Muscle of leg (tissue), 11 donors: ENCODE data around the gene BLACAT1. TPM values are rescaled to one million over a fixed set of nuclear protein-coding genes. Genes with fewer than 3 reads are reported as not detected.
"Not testable (repeated sequence)": the region's sequence is repeated elsewhere in the genome, so short reads cannot be mapped to it uniquely, and the experiment has no call there.

Experiments
- DNase-seq: peaks from one replicate; pipeline ENCODE4 v3.0.0; 2013
- H3K27ac ChIP-seq: one replicate; pipeline ENCODE4 v1.5.1; 2013; ENCODE audit warnings: mild to moderate bottlenecking, low read length, control low read depth
- H3K27me3 ChIP-seq: one replicate; pipeline ENCODE4 v1.6.1; 2013; ENCODE audit warnings: low read length; ENCODE audit not compliant: control insufficient read depth, insufficient read depth
- H3K36me3 ChIP-seq: one replicate; pipeline ENCODE4 v1.6.1; 2013; ENCODE audit warnings: low read length; ENCODE audit not compliant: control insufficient read depth, insufficient read depth
- H3K4me1 ChIP-seq: one replicate; pipeline ENCODE4 v1.6.1; 2013; ENCODE audit warnings: low read length; ENCODE audit not compliant: control insufficient read depth, insufficient read depth
- H3K4me3 ChIP-seq: one replicate; pipeline ENCODE4 v1.5.1; 2013; ENCODE audit warnings: low read length, control low read depth
- H3K9me3 ChIP-seq: replicated peaks from 2 replicates; pipeline ENCODE4 v1.6.1; 2013; ENCODE audit warnings: low read depth, low read length; ENCODE audit not compliant: control insufficient read depth
- WGBS: methylation state at CpG from one replicate; pipeline ENCODE4 v1.1.5; 2013; ENCODE audit warnings: missing lambda C conversion rate; ENCODE audit not compliant: insufficient coverage; 5-methylcytosine and 5-hydroxymethylcytosine counted together
- polyA plus RNA-seq, 8 donors: library from polyadenylated mRNA; unstranded; fragments of 120-200 nt; gene quantifications; one replicate each; pipeline versions ENCODE4 v1.2.1 to v1.2.3, GENCODE V29; 2013; ENCODE audit warnings: inconsistent platforms in 1 of 8, low replicate concordance in 1 of 8; ENCODE audit not compliant: insufficient read length in 8 of 8, insufficient read depth in 1 of 8
- total RNA-seq: library from RNA; stranded (reverse); fragments of 120-200 nt; gene quantifications from one replicate; pipeline ENCODE4 v1.2.4, GENCODE V29; 2013

BLACAT1 gene
- total and polyA plus RNA-seq, 9 donors = 0.10 TPM; not detected in 7

DNA sequence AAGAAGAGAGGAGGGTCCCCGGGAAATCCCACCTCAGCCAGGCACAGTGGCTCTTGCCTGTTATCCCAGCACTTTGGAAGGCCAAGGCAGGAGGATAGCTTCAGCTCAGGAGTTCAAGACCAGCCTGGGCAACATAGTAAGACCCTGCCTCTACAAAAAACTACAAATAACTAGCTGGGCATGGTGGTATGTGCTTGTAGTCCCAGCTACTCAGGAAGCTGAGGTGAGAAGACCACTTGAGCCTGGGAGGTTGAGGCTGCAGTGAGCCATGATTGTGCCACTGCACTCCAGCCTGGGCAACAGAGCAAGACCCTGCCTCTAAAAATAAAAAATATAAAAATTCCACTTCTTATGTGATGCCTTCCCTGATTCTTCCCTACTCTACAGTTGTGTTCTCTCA, 23.2 kb downstream of the BLACAT1 start:
- not testable (repeated sequence) for H3K27ac ChIP-seq, H3K4me3 ChIP-seq, DNase-seq, H3K36me3 ChIP-seq, H3K9me3 ChIP-seq
- Histone ChIP-seq H3K4me1 (peaks cover 16% of the 10 kb centered on the region), H3K27me3 (peaks cover 35% of the 10 kb centered on the region)
- no CpG with 5 or more reads among the region's 1 CpG for WGBS

DNA sequence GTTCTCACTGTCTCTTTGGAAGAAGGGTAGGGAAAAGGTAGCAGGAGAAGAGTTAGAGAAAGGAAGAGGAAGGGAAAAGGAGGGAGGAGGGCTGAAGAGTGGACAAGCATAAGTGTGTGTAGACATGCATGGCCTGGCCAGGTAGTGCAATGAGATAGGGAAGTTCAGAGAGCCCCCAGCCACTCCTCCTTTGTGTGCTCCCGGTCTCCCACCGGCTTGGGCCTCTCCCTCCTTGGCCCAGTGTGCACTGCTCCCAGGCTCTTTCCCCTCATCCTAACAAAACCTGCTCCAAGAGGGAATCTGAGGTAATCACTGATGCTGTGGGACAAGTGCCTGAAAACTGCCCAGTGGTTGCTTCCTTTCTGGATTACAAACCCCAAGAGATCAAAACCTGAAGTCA, 23.7 kb downstream of the BLACAT1 start:
- Histone ChIP-seq H3K4me3 (no peak overlapping the region), H3K27ac (no peak overlapping the region), H3K36me3 (no peaks in the 10 kb centered on the region), H3K27me3 (peaks cover 35% of the 10 kb centered on the region), H3K9me3 (no peaks in the 10 kb centered on the region), H3K4me1 (peaks cover 11% of the 10 kb centered on the region)
- no CpG with 5 or more reads among the region's 2 CpGs for WGBS
- no peak for DNase-seq

DNA sequence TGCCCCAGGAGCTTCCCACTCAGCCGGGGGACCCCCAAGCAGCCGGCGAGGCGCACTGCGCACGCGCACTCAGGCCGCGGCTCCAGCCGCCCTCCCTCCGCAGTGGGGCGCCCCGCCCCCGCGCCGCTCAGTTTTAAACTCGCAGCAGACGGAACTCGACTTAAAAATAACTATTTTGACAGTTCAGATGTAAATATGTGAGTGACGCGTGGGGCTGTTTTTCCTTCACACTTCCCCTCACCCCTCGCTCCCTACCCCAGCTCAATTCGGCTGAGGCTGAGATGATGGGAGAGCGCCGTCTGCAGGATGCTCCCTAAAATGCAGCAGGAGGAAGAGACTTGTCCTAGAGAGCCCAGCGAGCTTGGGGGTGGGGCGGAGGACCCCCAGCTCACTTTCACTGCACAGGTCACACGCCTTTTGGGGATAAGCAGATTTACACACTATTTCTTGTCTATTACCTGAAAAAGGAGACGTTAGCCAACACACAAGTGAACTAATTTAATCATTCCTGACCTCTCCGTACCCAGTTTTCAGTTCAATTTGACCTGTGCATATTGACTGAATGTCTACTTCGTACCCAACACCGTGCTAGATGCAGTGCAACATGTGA, 25.0 kb downstream of the BLACAT1 start:
- Histone ChIP-seq H3K4me3 (peak overlapping the region; percentile 45), H3K4me1 (peaks cover 10% of the 10 kb centered on the region), H3K9me3 (no peaks in the 10 kb centered on the region), H3K27ac (no peak overlapping the region), H3K36me3 (no peaks in the 10 kb centered on the region), H3K27me3 (peaks cover 29% of the 10 kb centered on the region)
- 17% methylated on average over 13 of the region's 32 CpGs for WGBS
- DNase-seq = peak; percentile 66

DNA sequence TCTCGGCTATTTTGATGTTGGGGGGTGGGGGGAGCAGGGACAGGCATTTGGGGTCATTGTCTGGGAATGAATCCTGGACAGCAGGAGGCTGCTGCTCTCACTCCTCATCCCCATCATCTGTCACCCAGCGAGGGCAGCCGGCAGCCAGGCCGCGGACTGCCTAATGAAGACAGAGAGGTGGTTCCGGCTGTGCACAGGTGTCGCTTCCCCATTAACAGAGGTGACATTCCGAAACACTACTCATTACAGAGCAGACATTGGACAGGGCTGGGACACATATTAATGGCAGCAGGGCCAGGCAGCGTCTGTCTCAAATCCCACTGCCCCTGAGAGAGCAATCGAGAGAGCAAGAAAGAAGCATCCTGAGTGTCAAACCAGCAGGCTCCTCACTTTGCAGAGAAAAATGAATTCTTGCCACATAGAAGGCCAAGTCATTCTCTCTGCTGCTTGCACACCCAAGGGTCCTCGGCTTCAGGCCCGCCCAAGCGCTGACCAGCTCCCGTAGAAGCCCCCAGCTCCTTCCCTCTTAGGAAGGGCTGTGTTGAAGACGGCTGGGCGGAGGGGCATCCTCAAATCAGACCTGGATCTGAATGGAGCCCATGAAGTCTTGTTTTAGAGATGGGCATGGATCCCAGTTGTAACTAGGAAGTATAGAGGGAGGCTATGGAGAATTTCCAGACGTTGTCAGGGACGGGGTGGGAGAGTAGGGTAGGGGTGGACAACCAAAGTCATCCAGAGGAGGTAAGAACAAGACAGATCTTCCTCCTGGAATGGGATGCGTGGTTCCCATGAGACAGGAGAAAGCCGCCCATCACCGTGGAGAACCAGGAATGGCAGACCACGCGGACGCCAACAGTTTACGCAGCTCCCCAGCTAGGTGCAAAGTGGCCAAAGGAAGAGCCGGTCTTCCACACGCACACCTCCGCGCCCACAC, 25.8 kb downstream of the BLACAT1 start:
- WGBS = 36% methylated on average over 23 of the region's 29 CpGs
- Histone ChIP-seq H3K9me3 (no peaks in the 10 kb centered on the region), H3K27ac (no peak overlapping the region), H3K36me3 (no peaks in the 10 kb centered on the region), H3K27me3 (peaks cover 27% of the 10 kb centered on the region), H3K4me3 (peak overlapping the region; percentile 45), H3K4me1 (peaks cover 10% of the 10 kb centered on the region)
- no peak for DNase-seq

DNA sequence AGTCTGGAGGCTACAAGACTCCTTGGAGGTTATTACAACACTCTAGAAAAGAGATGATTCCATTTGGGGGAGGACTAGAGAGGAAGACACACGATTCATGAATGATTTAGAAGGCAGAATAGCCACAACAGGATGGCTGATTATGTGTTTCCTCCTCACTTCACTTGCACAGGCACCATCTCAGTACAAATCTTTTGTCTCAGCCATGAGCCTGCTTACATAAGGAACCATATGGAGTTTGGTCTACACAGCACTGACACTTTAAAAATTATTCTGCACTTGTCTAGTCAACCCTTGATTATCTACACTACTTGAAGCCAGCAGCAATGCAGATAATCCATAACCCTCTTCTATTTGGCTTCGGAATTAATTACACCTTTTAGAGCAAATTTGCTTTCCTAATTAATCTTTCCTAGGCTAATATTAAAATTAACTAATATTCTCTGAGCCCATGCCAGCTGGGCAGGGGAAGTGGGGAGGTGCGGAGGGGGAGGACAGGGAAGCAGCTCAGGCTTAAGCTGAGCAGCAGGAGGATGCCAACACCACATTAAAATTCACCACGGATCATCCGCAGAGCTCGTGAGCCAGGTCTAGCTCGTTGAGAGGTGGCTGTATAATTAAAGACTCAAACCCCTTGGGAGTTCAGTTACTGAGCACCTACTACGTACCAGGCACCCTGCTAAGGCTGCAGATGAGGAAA, 30.8 kb downstream of the BLACAT1 start:
- no CpG with 5 or more reads among the region's 8 CpGs for WGBS
- H3K27me3 ChIP-seq = peaks cover 14% of the 10 kb centered on the region
- H3K9me3 ChIP-seq = no peaks in the 10 kb centered on the region
- H3K4me3 ChIP-seq = no peak overlapping the region
- no peak for DNase-seq
- H3K36me3 ChIP-seq = no peaks in the 10 kb centered on the region
- no peak overlapping the region for H3K27ac ChIP-seq
- peaks cover under 1% of the 10 kb centered on the region for H3K4me1 ChIP-seq

DNA sequence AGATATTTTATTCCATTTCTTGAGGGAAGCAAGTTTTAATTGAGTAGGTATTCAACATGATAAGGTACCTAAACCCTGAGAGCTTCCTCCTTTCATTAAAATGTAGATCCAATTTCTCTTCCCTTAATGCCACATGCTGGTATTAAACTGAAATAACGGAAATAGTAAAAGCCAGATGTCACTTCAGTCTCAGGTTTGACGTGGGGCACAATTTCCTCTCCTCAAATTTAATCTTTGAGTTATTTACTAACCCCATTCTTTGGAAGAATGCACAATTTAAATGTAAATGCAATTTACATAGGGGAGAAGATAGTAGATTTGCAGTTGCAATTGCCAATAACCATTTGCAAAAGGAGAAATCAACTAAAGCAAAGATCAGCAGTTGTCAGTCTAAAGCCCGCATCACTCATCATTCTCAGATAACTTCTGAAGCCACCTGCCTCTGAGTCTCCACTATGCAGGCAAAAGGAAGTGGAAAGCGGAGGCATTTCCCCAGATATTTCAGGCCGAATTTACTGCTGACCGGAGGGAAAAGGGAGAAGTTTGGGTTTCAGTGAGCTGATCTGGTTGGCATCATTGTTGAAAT, 31.9 kb downstream of the BLACAT1 start:
- DNase-seq = no peak
- Histone ChIP-seq H3K36me3 (no peaks in the 10 kb centered on the region), H3K27me3 (peaks cover 8% of the 10 kb centered on the region), H3K4me3 (no peak overlapping the region), H3K4me1 (no peaks in the 10 kb centered on the region), H3K9me3 (no peaks in the 10 kb centered on the region), H3K27ac (no peak overlapping the region)
- no CpG with 5 or more reads among the region's 6 CpGs for WGBS

DNA sequence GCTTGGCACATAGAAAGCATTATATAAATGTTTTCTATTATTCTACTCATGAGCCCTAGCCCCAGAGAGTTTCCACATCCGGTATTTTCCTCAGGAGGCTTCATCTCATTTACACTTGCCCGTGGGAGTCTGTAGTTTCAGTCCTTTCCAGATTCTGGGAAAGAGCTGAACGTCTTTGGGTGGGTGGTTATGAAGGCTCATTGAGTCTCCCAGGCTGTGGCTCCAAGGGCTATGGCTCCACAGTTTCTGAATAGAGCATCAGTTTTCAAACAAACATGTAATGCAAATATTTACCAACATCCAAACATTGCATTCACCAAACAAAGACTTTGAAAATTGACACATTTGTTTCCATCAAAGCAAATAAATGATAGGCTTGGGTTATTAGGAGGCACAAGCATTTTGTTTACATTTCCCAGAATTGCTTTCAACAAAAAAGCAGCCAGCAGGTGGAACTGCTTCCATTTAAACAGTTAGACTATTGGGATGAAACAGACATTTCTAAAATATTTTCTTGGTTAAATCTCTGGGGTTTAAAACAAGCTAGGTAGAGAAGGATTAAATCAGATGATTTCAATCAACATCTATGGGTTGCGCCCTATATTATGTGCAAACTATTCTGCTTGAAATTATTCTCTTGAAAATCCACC, 32.7 kb downstream of the BLACAT1 start:
- no CpG with 5 or more reads among the region's 4 CpGs for WGBS
- DNase-seq = no peak

DNA sequence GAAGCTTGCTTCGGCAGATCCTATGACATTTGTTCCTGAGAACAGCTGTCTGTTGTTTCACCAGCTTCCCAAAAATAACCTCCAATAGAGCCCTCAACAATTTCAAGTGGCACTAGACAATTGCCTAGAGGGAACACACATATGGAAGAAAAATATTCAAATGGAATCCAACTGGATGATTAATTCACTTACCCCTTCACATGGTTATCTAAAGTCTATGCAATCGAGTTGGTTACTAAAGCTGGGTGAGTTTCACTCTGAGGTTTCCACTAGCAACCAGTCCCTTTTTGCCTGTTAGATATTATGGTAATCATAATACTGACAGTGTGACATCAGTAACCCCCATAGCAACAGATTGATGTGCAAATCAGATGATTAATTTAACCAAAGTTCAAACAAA, 34.0 kb downstream of the BLACAT1 start, which contains the start of gene LEMD1:
Gene LEMD1, minus strand, starts transcription at position 259 of the 400 bp plus-strand sequence. CDS start 1,520 bp downstream, outside the sequence.
- H3K27ac ChIP-seq = no peak within 1 kb of the TSS
- WGBS = no CpG with 5 or more reads among the region's 2 CpGs
- DNase-seq = no peak
- H3K36me3 ChIP-seq = no peaks in the 10 kb centered on the region
- H3K4me3 ChIP-seq = no peak within 1 kb of the TSS
- H3K4me1 ChIP-seq = peaks cover 7% of the 10 kb centered on the region
- H3K27me3 ChIP-seq = peaks cover 7% of the 10 kb centered on the region
- no peaks in the 10 kb centered on the region for H3K9me3 ChIP-seq

More for the DNA sequence above, 32.7 kb downstream of the BLACAT1 start:
- Histone ChIP-seq H3K9me3 (no peaks in the 10 kb centered on the region), H3K27ac (no peak overlapping the region), H3K4me3 (no peak overlapping the region), H3K27me3 (peaks cover 8% of the 10 kb centered on the region), H3K36me3 (no peaks in the 10 kb centered on the region), H3K4me1 (peaks cover 1% of the 10 kb centered on the region)

DNA sequence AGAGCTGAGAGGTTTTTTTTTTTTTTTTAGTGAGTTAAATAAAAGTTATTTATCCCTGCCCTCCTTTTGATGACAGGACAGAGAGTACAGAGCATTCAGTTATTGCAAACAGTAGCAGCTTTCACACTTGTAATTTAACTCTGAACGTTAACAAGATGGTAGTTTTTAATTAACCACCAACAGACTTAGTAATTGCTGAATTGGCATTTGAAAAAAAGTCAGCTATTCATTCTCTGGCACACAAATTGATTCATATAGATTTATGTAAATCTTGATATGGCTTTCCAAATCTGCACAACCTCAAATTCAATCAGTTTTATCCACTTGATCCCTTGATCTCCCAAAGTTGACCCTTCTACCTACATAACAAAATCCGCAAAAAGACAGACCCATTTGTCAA, 34.9 kb downstream of the BLACAT1 start:
- no CpG with 5 or more reads among the region's 2 CpGs for WGBS
- Histone ChIP-seq H3K4me3 (no peak overlapping the region), H3K9me3 (no peaks in the 10 kb centered on the region), H3K27me3 (peaks cover 4% of the 10 kb centered on the region), H3K4me1 (peaks cover 10% of the 10 kb centered on the region), H3K36me3 (no peaks in the 10 kb centered on the region), H3K27ac (no peak overlapping the region)
- no peak for DNase-seq
